HG03378 (cell line): ENCODE data around the gene NPIPA2.
"Not testable (repeated sequence)": the region's sequence is repeated elsewhere in the genome, so short reads cannot be mapped to it uniquely, and the experiment has no call there.

Experiments used
- ATAC-seq: cut with Tn5 transposase; IDR thresholded peaks from one replicate; pipeline ENCODE4 v1.9.1; 2021; ENCODE audit warnings: mild to moderate bottlenecking, moderate library complexity; ENCODE audit not compliant: unreplicated experiment

Gene NPIPA2

GRCh38 chr16:14742273-14743128 lies at the start of gene NPIPA2:
Gene NPIPA2 (plus strand): TSS chr16:14742533. CDS start chr16:14748066, 5,533 bp downstream.
- peak; percentile 91 for ATAC-seq

DNA sequence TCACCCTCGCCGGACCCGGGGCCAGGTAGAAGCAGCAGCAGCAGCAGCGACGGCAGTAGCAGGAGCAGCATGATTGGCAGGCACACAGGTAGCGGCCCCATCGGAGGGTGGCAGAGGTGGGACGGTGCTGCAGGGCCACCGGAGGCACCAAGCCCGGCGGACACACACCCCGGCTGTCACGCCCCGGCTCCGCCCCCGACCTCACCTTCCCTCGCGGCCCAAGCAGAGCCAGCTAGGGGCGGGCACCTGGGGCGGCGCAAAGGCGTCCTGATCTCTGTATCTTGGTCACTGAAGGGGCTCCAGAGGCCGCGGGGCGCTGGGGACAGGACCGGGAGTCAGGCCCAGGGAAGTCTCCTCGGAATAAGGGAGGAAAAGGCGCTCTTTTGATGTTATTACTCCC lies 48.2 kb upstream of the NPIPA2 start, which contains the start of gene PLA2G10:
Gene PLA2G10, minus strand, starts transcription at position 180 of the 400 bp plus-strand sequence. Its CDS starts 79 bp downstream, at position 101.
- ATAC-seq = not testable (repeated sequence)

- ATAC-seq = not testable (repeated sequence)
Measured at GRCh38 chr16:14701859-14702258, 40.5 kb upstream of the NPIPA2 start.

DNA sequence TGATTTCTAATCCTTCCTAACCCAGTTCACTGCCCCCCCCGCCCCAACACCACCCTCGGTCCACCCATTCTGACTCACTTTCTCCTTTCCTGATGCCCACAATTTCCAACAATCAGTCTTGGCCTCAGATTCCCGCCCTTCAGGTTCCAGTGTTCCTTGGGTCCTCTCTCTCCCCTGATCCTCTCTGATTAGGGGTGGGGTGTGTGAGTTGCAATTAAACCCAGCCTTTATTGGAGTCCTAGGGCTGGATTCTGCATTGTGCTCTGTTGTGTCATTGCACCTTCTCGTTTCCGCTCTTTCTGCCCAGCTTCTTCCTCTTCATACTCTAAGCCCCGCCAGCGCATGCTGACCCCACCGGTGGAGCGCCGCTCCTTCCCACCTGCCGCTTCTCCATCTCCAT lies 39.7 kb upstream of the NPIPA2 start:
- ATAC-seq = not testable (repeated sequence)

- peak; percentile 91 for ATAC-seq
Measured at GRCh38 chr16:14703156-14704011, 38.9 kb upstream of the NPIPA2 start, which contains the start of gene NPIPA3. Gene NPIPA3 (plus strand): TSS chr16:14703411. CDS start chr16:14708944, 5,533 bp downstream.

- not testable (repeated sequence) for ATAC-seq
Measured at GRCh38 chr16:14733233-14733632, 9.1 kb upstream of the NPIPA2 start.

DNA sequence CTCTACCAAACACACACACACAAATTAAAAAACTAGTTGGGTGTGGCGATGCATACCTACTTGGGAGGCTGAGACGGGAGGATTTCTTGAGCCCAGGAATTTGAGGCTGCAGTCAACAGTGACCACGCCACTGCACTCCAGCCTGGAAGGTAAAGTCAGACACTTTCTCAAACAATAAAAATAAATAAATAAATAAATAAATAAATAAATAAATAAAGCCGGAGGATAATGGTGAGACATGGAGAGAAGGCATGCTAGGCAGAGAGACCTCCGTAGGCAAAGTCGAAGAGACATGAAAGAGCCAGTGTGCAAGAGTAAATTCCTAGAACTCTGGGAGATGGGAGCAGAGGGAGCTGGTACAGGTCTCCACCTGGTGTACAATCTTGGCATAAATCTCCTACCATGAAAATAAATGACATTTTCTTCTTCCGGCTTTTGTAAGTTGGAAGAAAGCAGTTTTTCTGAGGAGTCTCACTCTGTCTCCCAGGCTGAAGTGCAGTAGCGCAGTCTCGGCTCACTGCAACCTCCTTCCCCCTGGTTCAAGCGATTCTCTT lies 1.4 kb upstream of the NPIPA2 start:
- not testable (repeated sequence) for ATAC-seq

DNA sequence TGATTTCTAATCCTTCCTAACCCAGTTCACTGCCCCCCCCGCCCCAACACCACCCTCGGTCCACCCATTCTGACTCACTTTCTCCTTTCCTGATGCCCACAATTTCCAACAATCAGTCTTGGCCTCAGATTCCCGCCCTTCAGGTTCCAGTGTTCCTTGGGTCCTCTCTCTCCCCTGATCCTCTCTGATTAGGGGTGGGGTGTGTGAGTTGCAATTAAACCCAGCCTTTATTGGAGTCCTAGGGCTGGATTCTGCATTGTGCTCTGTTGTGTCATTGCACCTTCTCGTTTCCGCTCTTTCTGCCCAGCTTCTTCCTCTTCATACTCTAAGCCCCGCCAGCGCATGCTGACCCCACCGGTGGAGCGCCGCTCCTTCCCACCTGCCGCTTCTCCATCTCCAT lies 539 bp upstream of the NPIPA2 start:
- not testable (repeated sequence) for ATAC-seq

GRCh38 chr16:14773654-14774053 lies 31.3 kb downstream of the NPIPA2 start:
- ATAC-seq = not testable (repeated sequence)

DNA sequence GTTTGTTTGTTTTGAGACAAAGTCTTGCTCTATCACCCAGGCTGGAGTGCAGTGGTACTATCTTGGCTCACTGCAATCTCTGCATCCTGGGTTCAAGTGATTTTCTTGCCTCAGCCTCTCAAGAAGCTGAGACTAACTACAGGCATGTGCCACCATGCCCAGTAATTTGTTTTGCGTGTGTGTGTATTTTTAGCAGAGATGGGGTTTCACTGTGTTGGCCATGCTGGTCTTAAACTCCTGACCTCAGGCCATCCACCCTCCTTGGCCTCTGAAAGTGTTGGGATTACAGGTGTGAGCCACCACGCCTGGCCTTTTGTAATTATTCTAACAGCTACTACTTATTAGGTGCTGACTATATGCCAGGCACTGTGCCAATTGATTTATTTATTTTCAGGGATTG lies 33.3 kb downstream of the NPIPA2 start:
- ATAC-seq = not testable (repeated sequence)

- ATAC-seq = not testable (repeated sequence)
Measured at GRCh38 chr16:14776763-14777162, 34.4 kb downstream of the NPIPA2 start.

DNA sequence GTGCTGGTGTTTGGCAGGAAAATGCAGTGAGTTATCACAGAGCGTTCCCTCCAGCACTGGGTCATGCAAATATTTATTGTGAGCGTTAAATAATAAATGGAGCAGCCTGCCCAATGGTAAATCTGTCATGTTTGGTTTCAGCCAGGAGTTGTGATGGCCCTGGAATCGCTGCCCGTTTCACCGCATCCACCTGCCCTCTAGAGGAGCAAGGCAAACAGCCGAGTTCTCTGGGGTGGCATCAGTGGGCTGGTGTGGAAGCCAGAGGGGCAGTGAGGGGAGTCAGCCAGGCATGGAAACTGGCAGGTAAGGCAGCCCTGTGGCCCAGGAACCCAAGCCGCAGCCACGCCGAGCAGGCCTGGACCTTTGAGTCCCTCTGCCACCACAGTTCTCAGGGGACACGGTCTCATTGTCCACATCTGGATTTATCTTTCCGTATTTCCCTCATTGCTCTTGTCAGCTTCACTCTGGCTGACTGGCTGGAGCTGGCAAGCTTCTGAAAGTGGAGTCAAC lies 37.1 kb downstream of the NPIPA2 start:
- ATAC-seq = not testable (repeated sequence)

DNA sequence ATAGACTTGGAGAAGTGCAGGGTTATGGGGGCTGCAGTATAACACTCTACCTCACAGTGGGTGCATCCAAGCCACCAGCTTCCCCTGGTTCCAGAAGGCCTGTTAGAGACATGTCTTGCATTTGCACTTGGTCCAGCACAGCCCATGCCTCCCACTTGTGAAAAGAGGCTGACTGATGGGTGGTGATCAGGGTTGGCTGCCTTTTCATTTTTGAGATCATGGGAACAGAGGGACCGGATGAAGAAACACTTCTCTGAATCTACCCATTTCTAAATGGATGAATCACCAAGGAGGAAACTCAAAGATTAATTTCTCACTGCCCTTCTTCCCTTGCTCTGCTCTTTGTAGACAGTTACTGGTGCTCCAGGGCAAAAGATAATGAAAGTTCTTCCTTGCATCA lies 43.8 kb downstream of the NPIPA2 start:
- ATAC-seq = not testable (repeated sequence)

DNA sequence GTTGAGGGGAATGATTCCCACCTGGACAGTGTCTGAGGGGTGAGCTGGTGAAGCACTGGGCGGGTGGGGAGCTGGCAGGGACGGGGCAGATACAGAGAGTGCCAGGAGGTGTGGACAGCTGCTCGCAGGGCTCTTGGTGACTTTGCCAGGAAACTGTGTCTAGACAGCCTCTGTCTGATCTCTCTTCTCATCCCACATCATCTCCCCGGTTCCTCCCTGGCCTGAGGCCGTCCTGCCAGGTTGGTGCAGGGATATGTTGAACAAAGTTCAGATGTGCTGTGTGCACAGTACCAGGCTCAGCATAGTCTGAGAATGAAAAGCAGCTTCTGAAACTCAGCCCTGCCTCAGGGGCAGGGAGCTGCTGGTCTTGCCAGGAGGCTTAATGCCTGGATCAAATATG lies 47.2 kb downstream of the NPIPA2 start:
- ATAC-seq = not testable (repeated sequence)

DNA sequence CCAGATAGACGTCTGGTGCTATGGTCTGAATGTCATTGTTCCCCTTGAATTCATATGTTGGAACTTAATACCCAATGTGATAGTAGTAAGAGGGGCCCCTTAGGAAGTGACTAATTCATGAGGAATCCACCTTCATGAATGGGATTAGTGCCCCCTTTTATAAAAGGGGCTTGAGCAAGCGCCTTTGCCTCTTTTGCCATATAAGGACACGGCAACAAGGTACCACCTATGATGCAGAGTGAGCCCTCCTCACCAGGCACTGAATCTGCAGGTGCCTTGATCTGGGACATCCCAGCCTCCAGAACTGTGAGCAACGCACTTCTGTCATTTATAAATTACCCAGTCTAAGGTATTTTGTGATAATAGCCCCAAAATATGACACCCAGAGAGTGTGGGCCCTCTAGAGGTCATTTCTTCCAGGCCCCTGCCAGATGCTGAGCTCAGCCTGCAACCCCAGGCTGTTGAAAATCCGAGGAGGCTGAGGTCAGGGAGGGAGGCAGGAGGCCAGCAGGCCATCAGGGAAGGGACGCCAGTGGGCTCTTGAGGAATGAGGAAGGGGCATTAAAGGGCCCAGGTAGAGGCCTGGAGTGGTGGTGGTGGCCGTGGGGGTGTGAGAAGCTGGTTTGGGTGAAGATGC lies 48.1 kb downstream of the NPIPA2 start:
- ATAC-seq = not testable (repeated sequence)

- ATAC-seq = not testable (repeated sequence)
Measured at GRCh38 chr16:14792914-14793313, 50.6 kb downstream of the NPIPA2 start.

- not testable (repeated sequence) for ATAC-seq
Measured at GRCh38 chr16:14797558-14797957, 55.2 kb downstream of the NPIPA2 start.

GRCh38 chr16:14803577-14803976 lies 61.2 kb downstream of the NPIPA2 start:
- not testable (repeated sequence) for ATAC-seq

- ATAC-seq = not testable (repeated sequence)
Measured at GRCh38 chr16:14807184-14807678, 64.9 kb downstream of the NPIPA2 start.

DNA sequence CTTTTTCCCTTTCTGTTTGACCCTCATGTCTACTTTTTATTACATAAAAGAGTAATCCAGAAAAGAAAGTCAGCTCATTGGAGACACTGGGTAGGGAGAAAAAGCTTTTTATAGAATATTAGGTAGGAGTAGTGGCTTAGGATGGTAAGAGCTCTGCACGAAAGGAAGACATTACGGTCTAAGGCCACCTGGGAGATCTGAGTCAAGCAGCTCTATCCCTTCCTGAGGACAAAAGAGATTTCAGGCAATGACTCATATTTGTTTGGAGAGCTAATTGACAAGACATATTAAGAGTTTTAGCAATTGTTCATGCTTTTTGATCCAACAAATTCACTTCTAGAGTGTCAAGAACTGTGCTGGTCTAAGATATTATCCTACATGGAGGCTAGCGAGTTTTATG lies 71.6 kb downstream of the NPIPA2 start:
- ATAC-seq = not testable (repeated sequence)
